GM12872 (cell line): ENCODE measurements around the gene PRPF40A.

Experiments used
- CTCF ChIP-seq: IDR thresholded peaks from 3 replicates; pipeline ENCODE4 v1.5.1; 2011; ENCODE audit warnings: low read depth, mild to moderate bottlenecking, low read length, moderate library complexity; ENCODE audit not compliant: insufficient read depth

The PRPF40A gene

GRCh38 chr2:152683400-152683799 is 33.9 kb downstream of the PRPF40A start:
- TF ChIP-seq CTCF = no peak

- TF ChIP-seq CTCF = no peak
Measured at GRCh38 chr2:152682663-152683062, 34.6 kb downstream of the PRPF40A start.

GRCh38 chr2:152678808-152679207 is 38.5 kb downstream of the PRPF40A start:
- no peak for TF ChIP-seq CTCF

GRCh38 chr2:152676461-152676860 is 40.8 kb downstream of the PRPF40A start:
- TF ChIP-seq CTCF = no peak

GRCh38 chr2:152674334-152674733 is 42.9 kb downstream of the PRPF40A start:
- no peak for TF ChIP-seq CTCF

- no peak for TF ChIP-seq CTCF
Measured at GRCh38 chr2:152664725-152665124, 52.5 kb downstream of the PRPF40A start.

- TF ChIP-seq CTCF = no peak
Measured at GRCh38 chr2:152661076-152661475, 56.2 kb downstream of the PRPF40A start.

GRCh38 chr2:152658221-152658620 is 59.0 kb downstream of the PRPF40A start:
- no peak for TF ChIP-seq CTCF
